WI38 (cell line): ENCODE data around the gene COG3.

Experiments used
- H3K4me3 ChIP-seq: 2 replicates; pipeline ENCODE4 v1.5.1; 2011; ENCODE audit warnings: low read depth, mild to moderate bottlenecking, control low read depth, low read length
- CTCF ChIP-seq: IDR thresholded peaks from 2 replicates; pipeline ENCODE4 v1.5.1; 2012; ENCODE audit warnings: low read depth, mild to moderate bottlenecking, control low read depth, low read length

The COG3 gene

GRCh38 chr13:45582408-45583076 is 117.8 kb downstream of the COG3 start:
- no peak overlapping the region for H3K4me3 ChIP-seq
- no peak for TF ChIP-seq CTCF

- no peak overlapping the region for H3K4me3 ChIP-seq
- TF ChIP-seq CTCF = peak; percentile 17; the same call in 1 of the 2 replicates
Measured at GRCh38 chr13:45584816-45585215, 120.1 kb downstream of the COG3 start.
